Activated T-cell treated with anti-CD3 and anti-CD28 coated beads for 4 hours (primary cell): ENCODE data around the gene CR1L.
A peak's percentile ranks its signal among the peaks of the same experiment; 100 is the strongest.
"Not testable (repeated sequence)": the region's sequence is repeated elsewhere in the genome, so short reads cannot be mapped to it uniquely, and the experiment has no call there.

Experiments used
- DNase-seq: peaks from one replicate; pipeline ENCODE4 v3.0.0-alpha.2; 2020

Gene CR1L

GRCh38 chr1:207644852-207645634 lies at the start of gene CR1L:
Gene CR1L (plus strand): TSS chr1:207645133. CDS start chr1:207645234, 101 bp downstream.
- DNase-seq, result peak; percentile 44

- no peak for DNase-seq
Measured at GRCh38 chr1:207603777-207604176, 41.2 kb upstream of the CR1L start.

- DNase-seq, result no peak
Measured at GRCh38 chr1:207605444-207606361, 39.2 kb upstream of the CR1L start.

GRCh38 chr1:207606362-207606755 lies 38.6 kb upstream of the CR1L start:
- no peak for DNase-seq

GRCh38 chr1:207612762-207613161 lies 32.2 kb upstream of the CR1L start:
- no peak for DNase-seq

- no peak for DNase-seq
Measured at GRCh38 chr1:207619871-207620542, 24.9 kb upstream of the CR1L start.

GRCh38 chr1:207620543-207620893 lies 24.4 kb upstream of the CR1L start:
- DNase-seq, result no peak

GRCh38 chr1:207625504-207626071 lies 19.3 kb upstream of the CR1L start:
- DNase-seq, result not testable (repeated sequence)

- no peak for DNase-seq
Measured at GRCh38 chr1:207626972-207627337, 18.0 kb upstream of the CR1L start.

GRCh38 chr1:207627496-207627895 lies 17.4 kb upstream of the CR1L start:
- no peak for DNase-seq

- no peak for DNase-seq
Measured at GRCh38 chr1:207628776-207629175, 16.2 kb upstream of the CR1L start.

- DNase-seq, result no peak
Measured at GRCh38 chr1:207631137-207631536, 13.8 kb upstream of the CR1L start.

- DNase-seq, result no peak
Measured at GRCh38 chr1:207633226-207633625, 11.7 kb upstream of the CR1L start.

- not testable (repeated sequence) for DNase-seq
Measured at GRCh38 chr1:207633699-207634289, 11.1 kb upstream of the CR1L start.

GRCh38 chr1:207634293-207634692 lies 10.6 kb upstream of the CR1L start:
- DNase-seq, result not testable (repeated sequence)

- not testable (repeated sequence) for DNase-seq
Measured at GRCh38 chr1:207635569-207636186, 9.3 kb upstream of the CR1L start.

GRCh38 chr1:207638487-207639145 lies 6.3 kb upstream of the CR1L start:
- DNase-seq, result not testable (repeated sequence)

- not testable (repeated sequence) for DNase-seq
Measured at GRCh38 chr1:207639362-207639761, 5.6 kb upstream of the CR1L start.

GRCh38 chr1:207644166-207644851 lies 624 bp upstream of the CR1L start:
- no peak for DNase-seq

GRCh38 chr1:207645635-207646081 lies 725 bp downstream of the CR1L start:
- no peak for DNase-seq

GRCh38 chr1:207646171-207646570 lies 1.2 kb downstream of the CR1L start:
- no peak for DNase-seq
